Upper lobe of left lung (tissue), 6 donors: ENCODE results near the gene NOCT. TPM values are rescaled to one million over a fixed set of nuclear protein-coding genes. Genes with fewer than 3 reads are reported as not detected.
"Not testable (repeated sequence)": the region's sequence is repeated elsewhere in the genome, so short reads cannot be mapped to it uniquely, and the experiment has no call there.

ENCODE experiments used
- ATAC-seq, 2 donors: fragments of 200-7000 bp; cut with Tn5 transposase; one replicate each; pipeline ENCODE4 v1.9.1; 2022; ENCODE audit warnings: mild to moderate bottlenecking in 2 of 2, moderate library complexity in 2 of 2; ENCODE audit not compliant: low FRiP score in 2 of 2
- DNase-seq, 2 donors: peaks; one replicate each; pipeline ENCODE4 v3.0.0-alpha.2; 2019 to 2020
- H3K27ac ChIP-seq, 4 donors: fragments of 200-600 bp; sonication (generic); one replicate each; pipeline ENCODE4 v1.5.1; 2016 to 2019
- H3K27me3 ChIP-seq, 4 donors: fragments of 200-600 bp; sonication (generic); one replicate each; pipeline ENCODE4 v1.5.1; 2017 to 2019
- H3K36me3 ChIP-seq, 4 donors: fragments of 200-600 bp; sonication (generic); one replicate each; pipeline ENCODE4 v1.5.1; 2016 to 2019
- H3K4me1 ChIP-seq, 4 donors: fragments of 200-600 bp; sonication (generic); one replicate each; pipeline ENCODE4 v1.5.1; 2018 to 2019
- H3K4me3 ChIP-seq, 4 donors: fragments of 200-600 bp; sonication (generic); one replicate each; pipeline ENCODE4 v1.5.1; 2017 to 2019; ENCODE audit warnings: mild to moderate bottlenecking in 2 of 4, moderate library complexity in 1 of 4
- H3K9me3 ChIP-seq, 4 donors: fragments of 200-600 bp; sonication (generic); one replicate each; pipeline ENCODE4 v1.5.1; 2018 to 2019
- EP300 ChIP-seq, 4 donors: sonication (generic); formaldehyde crosslinking; IDR thresholded peaks; one replicate each; pipeline ENCODE4 v1.5.1; 2017; ENCODE audit warnings: antibody characterized with exemption in 4 of 4, control low read depth in 2 of 4
- POLR2A ChIP-seq, 4 donors: fragments of 450-650 bp; IDR thresholded peaks; one replicate each; pipeline ENCODE4 v1.5.1; 2016 to 2017; ENCODE audit warnings: antibody characterized with exemption in 4 of 4, mild to moderate bottlenecking in 2 of 4
- POLR2AphosphoS5 ChIP-seq, 2 donors: sonication (generic); formaldehyde crosslinking; IDR thresholded peaks; one replicate each; pipeline ENCODE4 v1.5.1; 2017; ENCODE audit warnings: antibody characterized with exemption in 2 of 2
- WGBS, 2 donors: methylation state at CpG; one replicate each; pipeline ENCODE4 v1.1.5; 2017 to 2018; 5-methylcytosine and 5-hydroxymethylcytosine counted together
- total RNA-seq, 6 donors: library from RNA; depleted of rRNA in 4 of 6; stranded (reverse); fragments of >200 nt in 4 of 6; gene quantifications; one replicate each; pipeline versions ENCODE4 v1.1.0 to v1.2.1, GENCODE V29; 2016 to 2021
- TF ChIP-seq, protein P1 (sequence below), 6 experiments: fragments of 450-650 bp in 4 of 6; fragments of 200-600 bp in 2 of 6; sonication (generic) in 2 of 6; IDR thresholded peaks; one replicate each; pipeline ENCODE4 v1.5.1; 2016 to 2019; ENCODE audit warnings: antibody characterized with exemption in 6 of 6
- donor health status: DM: no; HTN: no; CAD: no; lungs with moderate emphysema.
- donor health status: DM: no; HTN: yes; CAD: no; lungs with severe emphysema.

The NOCT gene
- total RNA-seq, 6 donors from 2014 or later: 1.9 to 14.3 (median 4.7) TPM

DNA sequence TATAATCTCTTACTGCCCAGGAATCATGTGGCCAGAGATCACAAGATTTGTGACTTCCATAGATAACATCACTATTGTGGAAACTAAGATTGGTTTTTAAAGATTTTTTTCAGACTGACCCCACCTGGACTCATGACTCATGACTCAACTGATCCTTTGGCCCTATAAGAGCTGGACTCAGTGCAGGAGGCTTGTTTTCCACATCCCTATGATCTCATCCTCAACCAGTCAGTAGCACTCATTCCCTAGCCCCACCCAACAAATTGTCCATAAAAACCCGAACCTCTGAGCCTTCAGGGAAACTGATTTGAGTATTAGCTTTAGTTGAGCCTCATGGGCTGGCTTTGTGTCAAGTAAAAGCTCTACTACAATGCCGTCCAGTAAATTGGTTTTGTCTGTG, 7.9 kb upstream of the NOCT start:
- Histone ChIP-seq H3K4me3 (no peak overlapping the region), H3K27me3 (no peaks in the 10 kb centered on the region), H3K9me3 (peaks cover 0 to 5% (median 0%) of the 10 kb centered on the region in 4 donors), H3K4me1 (no peaks in the 10 kb centered on the region), H3K36me3 (no peaks in the 10 kb centered on the region), H3K27ac (no peak overlapping the region)
- DNase-seq (no peak), ATAC-seq (no peak)
- 96 to 97% methylated on average over 2 of the region's 2 CpGs for WGBS, 2 donors
- TF ChIP-seq, protein P1, sequence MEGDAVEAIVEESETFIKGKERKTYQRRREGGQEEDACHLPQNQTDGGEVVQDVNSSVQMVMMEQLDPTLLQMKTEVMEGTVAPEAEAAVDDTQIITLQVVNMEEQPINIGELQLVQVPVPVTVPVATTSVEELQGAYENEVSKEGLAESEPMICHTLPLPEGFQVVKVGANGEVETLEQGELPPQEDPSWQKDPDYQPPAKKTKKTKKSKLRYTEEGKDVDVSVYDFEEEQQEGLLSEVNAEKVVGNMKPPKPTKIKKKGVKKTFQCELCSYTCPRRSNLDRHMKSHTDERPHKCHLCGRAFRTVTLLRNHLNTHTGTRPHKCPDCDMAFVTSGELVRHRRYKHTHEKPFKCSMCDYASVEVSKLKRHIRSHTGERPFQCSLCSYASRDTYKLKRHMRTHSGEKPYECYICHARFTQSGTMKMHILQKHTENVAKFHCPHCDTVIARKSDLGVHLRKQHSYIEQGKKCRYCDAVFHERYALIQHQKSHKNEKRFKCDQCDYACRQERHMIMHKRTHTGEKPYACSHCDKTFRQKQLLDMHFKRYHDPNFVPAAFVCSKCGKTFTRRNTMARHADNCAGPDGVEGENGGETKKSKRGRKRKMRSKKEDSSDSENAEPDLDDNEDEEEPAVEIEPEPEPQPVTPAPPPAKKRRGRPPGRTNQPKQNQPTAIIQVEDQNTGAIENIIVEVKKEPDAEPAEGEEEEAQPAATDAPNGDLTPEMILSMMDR (IDR thresholded peaks at IDR 0.05): no peak
- TF ChIP-seq EP300 (IDR thresholded peaks at IDR 0.05) (no peak), POLR2A (IDR thresholded peaks at IDR 0.05) (no peak), POLR2AphosphoS5 (IDR thresholded peaks at IDR 0.05) (no peak)

DNA sequence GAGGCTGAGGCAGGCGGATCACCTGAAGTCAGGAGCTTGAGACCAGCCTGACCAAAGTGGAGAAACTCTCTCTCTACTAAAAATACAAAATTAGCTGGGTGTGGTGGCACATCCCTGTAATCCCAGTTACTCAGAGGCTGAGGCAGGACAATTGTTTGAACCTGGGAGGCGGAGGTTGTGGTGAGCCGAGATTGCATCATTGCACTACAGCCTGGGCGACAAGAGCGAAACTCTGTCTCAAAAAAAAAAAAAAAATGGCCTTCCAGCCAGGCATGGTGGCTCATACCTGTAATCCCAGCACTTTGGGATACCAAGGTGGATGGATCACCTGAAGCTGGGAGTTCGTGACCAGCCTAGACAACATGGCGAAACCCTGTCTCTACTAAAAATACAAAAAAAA, 7.3 kb upstream of the NOCT start:
- H3K27ac ChIP-seq, H3K9me3 ChIP-seq, ATAC-seq, DNase-seq, H3K4me1 ChIP-seq, H3K27me3 ChIP-seq, H3K4me3 ChIP-seq, H3K36me3 ChIP-seq: not testable (repeated sequence)
- WGBS, 2 donors: 83 to 98% methylated on average over 6 to 7 of the region's 7 CpGs

DNA sequence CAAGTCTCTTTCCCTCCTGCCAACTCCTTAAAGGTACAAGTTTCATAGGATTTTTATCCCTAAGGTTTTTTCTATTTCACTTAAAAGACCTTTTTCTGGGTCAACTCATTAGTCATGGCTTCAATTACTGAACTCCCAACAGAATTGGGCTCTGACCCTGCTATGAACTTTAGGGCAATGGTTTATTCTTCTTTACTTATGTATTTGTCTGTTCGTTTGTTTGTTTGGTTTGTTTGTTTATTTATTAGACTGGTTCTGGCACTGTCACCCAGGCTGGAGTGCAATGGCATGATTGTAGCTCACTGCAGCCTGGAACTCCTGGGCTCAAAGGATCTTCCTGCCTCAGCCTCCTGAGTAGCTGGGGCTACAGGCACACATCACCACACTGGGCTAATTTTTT, 5.9 kb upstream of the NOCT start:
- DNase-seq: no peak
- 28 to 48% methylated on average over 1 of the region's 1 CpG for WGBS, 2 donors
- H3K27ac ChIP-seq: no peak overlapping the region
- H3K4me1 ChIP-seq: peaks cover 7 to 11% (median 8%) of the 10 kb centered on the region in 4 donors
- peaks cover 0 to 5% (median 0%) of the 10 kb centered on the region in 4 donors for H3K9me3 ChIP-seq
- ATAC-seq: no peak
- TF ChIP-seq POLR2AphosphoS5 (IDR thresholded peaks at IDR 0.05): no peak
- TF ChIP-seq POLR2A (IDR thresholded peaks at IDR 0.05): no peak
- no peak for TF ChIP-seq EP300 (IDR thresholded peaks at IDR 0.05)
- TF ChIP-seq, protein P1 (IDR thresholded peaks at IDR 0.05): no peak
- H3K4me3 ChIP-seq: no peak overlapping the region
- no peaks in the 10 kb centered on the region for H3K36me3 ChIP-seq
- no peaks in the 10 kb centered on the region for H3K27me3 ChIP-seq

DNA sequence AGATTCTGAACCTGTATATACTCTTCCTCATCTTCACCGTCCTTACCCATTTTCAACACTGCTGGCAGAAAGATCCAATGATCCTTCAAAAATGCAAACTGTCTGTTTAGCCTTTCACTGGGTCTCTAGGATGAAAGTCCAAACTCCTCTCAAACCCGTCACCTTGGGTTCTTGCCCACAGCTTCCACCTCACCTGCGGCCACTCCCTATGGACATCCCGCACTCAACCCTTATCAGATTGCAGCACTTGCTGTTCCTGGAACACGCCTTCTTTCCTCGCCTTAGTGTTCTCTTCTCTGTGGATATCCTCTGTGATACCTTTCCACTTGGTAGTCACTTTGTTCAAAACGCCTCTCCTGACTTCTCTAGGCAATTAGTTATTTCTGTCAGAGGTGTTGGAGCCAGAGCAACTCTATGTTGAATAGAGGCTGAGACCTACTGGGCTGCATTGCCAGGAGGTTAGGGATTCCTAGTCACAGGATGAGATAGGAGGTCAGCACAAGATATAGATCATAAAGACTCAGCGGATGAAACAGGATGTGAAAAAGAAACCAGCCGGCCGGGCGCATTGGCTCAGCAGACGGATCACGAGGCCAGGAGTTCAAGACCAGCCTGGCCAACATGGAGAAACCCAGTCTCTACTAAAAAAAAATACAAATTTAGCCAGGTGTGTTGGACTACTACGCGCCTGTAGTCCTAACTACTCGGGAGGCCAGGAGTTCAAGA, 4.2 kb upstream of the NOCT start:
- DNase-seq: no peak

More for the DNA sequence above, 4.2 kb upstream of the NOCT start:
- TF ChIP-seq, protein P1 (IDR thresholded peaks at IDR 0.05): no peak
- no peak for TF ChIP-seq POLR2AphosphoS5 (IDR thresholded peaks at IDR 0.05)
- no peak for TF ChIP-seq POLR2A (IDR thresholded peaks at IDR 0.05)
- no peak for TF ChIP-seq EP300 (IDR thresholded peaks at IDR 0.05)
- H3K9me3 ChIP-seq: peaks cover 0 to 5% (median 0%) of the 10 kb centered on the region in 4 donors
- H3K36me3 ChIP-seq: no peaks in the 10 kb centered on the region
- 82 to 87% methylated on average over 16 of the region's 16 CpGs for WGBS, 2 donors
- no peak for ATAC-seq
- H3K4me3 ChIP-seq: no peak overlapping the region
- no peaks in the 10 kb centered on the region for H3K27me3 ChIP-seq
- H3K27ac ChIP-seq: no peak overlapping the region
- H3K4me1 ChIP-seq: peaks cover 13 to 23% (median 14%) of the 10 kb centered on the region in 4 donors
